ENCODE results near the gene SBF2.

SBF2 gene

DNA sequence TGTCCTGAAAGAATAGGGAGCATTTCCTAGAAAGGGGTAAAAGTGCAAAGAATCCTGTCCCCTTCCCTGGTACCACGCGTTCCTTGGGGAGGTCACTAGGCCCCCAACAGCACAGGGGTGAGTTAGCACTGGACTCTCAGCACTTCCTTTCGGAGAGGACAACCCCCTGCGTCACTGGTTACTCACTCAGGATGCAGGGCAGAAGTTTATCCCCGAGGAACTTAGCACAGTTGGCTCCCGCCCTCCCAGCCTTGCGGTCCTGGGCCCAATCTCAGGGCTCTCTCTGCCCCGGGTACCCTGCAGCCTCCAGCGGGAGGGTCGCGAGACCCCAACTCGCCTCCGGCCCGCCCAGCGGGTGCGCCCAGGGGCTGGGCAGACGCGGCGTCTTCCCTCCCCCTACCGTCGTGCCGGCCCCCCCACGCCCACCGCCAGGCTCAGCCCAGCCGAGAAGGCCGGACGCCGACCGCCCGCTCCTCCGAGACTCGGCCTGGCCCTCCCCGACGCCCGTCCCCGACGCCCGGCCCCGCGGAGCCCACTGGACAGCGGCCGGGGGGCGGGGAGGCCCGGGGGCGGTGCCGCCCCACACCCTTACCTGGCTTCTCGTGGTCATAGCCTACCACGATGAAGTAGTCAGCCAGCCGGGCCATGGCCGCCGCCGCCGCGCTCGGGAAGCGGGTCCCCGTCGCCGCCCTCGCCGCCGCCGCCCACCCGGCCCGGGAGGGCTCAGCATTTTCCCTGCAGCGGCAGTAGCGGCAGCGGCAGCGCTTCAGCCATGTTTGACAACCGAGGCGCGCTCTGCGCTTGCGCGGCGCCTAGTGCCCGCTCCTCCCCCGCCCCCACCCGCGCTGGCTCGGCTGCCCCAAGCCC lies at the start of gene SBF2:
TSS of gene SBF2 (minus strand) at position 797 of the 867 bp plus-strand sequence. CDS start at position 647, 150 bp downstream.
- peak; percentile 71 to 72 for DNase-seq

GRCh38 chr11:10338287-10338686 lies 44.3 kb upstream of the SBF2 start:
- no peak for DNase-seq

GRCh38 chr11:10333490-10333889 lies 39.5 kb upstream of the SBF2 start:
- DNase-seq: no peak

GRCh38 chr11:10331548-10332289 lies 37.7 kb upstream of the SBF2 start:
- DNase-seq: no peak

DNA sequence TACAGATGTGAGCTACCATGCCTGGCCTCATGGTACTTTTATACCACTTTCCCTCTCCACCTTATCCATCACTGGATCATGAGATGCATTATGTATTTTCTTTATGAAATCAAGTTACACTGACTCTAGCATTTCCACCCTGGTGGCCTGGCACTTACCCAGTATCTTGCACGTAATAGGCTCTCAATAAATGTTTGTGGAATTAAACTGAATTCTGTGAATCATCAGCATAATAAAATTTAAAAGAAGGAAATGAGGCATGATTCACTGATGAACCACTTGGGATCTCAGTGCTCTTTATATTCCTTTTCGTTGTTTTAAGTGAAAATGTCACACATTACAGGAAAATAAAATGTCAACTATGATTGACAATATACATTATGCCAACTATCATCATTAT lies 35.9 kb upstream of the SBF2 start:
- no peak for DNase-seq

- no peak for DNase-seq
Observed at GRCh38 chr11:10329356-10329755, 35.3 kb upstream of the SBF2 start.

DNA sequence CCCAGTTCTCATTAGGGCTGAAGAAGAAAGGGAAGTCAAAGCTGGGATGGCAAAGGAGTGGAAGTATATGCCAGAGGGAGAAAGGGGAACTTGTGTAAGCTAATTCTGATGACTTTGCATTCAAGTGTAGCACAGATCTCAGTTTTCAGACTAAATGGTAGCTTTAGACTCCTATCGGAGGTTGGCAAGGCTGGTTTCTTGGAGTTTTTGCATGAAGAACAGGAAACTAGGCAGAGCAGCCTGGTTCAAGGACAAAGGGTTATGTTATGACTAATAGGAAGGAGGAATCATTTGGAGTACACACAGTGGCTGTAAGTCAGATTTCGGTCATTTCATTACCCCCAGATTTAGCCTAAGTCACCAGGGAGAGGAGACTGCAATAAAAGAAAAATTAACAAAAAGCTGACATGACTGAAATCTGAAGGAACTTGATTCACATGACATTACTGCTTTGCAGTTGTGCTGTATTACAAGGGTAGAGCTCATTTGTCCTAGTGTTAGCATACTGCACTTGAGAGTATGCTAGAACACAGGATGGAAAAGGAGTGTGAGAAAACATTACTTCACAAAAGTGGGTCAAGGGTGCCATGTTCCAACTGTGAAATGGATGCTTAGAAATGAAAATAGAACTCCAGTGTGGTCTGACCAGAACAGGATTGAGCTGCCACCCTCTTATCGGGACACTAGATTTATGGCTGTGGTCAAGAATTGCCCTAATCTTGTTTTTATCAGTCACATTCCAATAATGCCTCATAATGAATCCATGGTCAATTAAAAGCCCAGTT lies 34.5 kb upstream of the SBF2 start:
- no peak for DNase-seq

GRCh38 chr11:10327254-10327653 lies 33.2 kb upstream of the SBF2 start:
- no peak for DNase-seq

DNA sequence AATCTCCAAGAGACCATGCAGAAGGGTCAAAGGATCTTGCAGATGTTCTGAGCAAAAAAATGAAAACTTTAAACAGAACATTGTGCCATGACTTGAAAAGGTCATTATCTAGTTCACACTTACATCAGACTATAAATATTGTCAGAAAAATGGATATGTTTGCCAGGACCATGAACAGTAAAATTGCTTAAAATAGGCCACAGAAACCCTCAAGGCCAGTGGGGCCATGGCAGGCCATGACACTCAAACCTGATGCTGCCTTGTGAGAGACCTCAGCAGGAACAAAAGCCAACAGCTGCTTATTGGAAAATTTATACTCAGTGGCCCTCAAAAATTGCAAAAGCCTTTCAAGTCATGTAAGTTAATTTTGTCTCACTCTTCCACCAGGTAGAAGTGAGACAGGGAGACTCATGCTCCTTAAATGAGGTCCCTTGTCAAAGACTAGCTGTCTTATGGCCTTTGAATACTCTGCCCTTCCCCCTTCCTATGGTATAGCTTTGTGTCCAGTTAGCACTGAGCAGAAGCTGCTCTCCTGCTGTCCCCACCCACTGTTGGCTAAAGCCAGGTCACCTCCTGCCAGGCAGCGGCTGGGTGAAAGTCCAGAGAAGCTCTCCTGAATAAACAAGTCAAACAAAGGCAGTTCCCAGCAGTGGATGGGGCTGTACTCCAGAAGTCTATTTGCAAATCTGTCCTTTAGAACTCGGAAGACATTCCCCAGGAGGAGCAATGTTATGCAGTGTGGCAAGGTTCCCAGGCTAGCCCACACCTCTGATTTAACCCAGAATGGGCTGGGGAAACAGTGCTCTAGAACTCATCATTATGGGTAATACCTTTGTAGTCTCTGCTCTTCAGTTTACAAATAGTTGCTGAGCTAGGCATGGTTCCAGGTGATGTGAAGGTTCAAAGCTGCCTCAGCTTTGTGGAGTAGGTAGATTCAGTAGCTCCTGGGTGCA lies 32.3 kb upstream of the SBF2 start:
- DNase-seq: no peak

DNA sequence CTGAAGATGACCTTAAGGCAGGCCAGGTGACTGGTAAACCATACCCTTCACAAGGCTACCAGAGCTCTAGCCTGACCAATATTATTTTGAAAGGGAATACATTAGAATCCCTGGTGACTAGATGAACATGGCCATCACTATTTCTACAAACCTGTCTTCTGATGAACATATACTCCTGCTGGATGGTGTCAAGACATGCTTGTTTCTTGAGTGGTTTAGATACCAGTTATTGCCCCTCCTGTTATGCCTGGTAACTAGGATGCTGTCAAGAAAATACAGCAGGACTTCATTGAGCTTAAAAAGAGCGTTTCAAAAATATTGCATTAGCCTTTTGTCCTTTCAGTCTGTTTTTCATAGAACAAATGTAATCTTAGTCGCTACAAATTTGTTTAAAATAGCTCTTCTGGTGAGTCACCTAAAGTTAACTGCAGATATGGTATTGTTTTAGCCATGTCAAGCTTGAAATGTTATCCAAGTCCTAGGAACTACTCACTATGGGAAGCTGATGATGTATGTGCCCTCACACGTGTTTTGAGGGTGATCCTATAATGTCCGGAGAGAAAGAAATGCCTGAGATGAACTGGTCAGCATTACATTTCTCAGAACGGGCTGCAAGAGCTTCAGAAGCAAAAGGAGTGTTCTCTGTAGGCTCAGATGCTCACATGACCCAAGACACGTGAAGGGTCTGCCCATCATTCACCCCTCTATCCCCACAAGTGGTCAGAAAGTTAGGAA lies 31.4 kb upstream of the SBF2 start:
- DNase-seq: no peak

- no peak for DNase-seq
Observed at GRCh38 chr11:10324474-10324873, 30.5 kb upstream of the SBF2 start.

DNA sequence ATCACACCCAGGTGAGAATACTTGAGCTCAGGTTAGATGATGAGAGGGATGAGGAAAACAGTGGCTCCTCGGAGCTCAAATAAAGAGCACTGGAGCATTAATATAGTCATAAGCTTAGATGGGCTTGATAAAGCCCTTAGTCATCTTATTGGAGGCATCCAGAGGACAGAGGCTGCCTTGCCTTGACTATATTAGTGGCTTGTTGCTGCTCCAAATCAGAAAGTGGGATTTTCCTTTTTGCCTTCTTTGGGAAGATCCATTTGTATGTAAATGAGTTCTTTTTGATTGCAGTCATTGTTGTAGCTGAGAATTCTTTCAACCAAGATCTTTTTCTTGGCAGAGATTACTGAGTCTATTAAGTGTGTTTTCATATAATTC lies 29.8 kb upstream of the SBF2 start:
- no peak for DNase-seq

DNA sequence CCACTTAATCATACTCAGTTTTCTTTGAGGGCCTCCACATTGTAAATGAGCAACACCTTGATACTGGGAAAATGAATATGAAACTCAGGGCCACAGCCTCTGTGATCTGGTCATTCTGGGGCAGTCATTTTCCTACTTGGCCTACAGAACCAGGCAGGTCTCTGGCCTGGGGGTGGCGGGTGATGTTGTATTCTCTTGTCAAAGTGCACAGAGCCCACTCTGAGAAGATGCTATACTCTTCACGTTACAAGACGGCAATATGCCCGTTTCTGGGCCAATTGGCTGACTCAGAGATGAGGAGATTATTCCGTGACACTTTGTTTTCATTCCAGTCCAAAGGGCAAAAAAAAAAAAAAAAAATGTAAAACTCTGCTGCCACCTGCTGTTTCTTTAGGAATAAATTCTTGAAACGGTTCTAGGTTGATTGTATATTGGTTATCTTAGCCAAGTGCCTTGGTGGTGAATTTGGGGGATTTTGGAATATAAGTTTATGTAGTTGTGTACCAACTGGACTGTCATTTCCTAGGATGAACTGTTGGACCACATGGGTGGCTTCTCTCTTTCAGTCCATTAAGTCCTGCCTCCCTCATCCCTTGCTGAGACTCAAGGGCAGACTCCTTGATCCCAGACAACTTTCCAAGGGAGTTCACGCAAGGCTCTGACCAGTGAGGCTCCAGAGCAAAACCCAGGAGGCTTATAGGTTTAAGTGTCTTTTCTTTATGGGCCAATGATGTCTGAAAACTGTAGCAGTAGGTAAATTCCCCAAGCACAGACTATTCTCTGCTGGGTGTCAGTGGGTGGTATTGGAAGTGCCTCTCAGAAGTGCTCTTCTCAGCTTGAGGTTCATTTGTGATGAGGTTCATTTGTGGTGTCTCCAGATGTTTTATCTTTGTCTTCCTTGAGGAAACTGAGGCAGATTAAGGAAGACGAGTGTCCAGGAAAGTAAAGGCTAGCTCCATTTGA lies 29.1 kb upstream of the SBF2 start:
- DNase-seq: peak; percentile 36 to 43

DNA sequence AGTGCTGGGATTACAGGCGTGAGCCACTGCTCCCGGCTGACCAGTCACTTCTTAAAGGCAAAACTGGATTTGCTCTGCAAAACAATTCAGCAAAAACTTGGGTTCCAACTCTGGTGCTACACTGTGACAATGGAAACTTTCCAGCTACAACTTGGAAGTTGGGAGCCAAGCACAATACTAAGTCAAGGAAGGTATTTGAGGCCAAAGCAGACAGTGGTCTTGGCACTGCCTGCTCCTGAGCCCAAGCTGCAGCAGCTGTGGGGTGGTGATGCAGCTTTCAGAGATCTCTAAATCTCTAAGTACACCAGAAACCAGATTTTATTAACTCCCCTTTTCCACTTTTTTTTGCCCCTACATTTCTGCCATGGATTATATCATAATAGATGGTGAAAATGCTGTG lies 28.4 kb upstream of the SBF2 start:
- no peak for DNase-seq

- no peak for DNase-seq
Observed at GRCh38 chr11:10320736-10321465, 26.9 kb upstream of the SBF2 start.

- DNase-seq: no peak
Observed at GRCh38 chr11:10319702-10320558, 25.9 kb upstream of the SBF2 start.

DNA sequence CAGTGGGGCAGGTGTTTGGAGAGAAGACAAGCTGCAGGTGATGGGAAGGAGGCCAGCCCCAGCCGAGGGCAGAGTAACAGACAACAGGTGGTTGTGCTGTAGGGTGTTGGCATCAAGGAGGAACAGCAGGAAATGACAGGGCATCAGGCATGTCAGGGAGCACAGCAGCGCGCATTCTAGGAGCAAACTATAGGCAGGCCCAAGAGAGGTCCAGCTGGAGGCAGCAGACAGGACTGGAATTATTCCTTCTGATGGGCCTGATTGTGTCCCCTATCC lies 24.4 kb upstream of the SBF2 start:
- DNase-seq: no peak

- DNase-seq: no peak
Observed at GRCh38 chr11:10317776-10318526, 23.9 kb upstream of the SBF2 start.

All from stimulated activated CD4-positive, alpha-beta T cell treated with anti-CD3 and anti-CD28 coated beads, Interleukin-2, amount 100 ng/mL, for 48 hours (primary cell).